Ovary (tissue), 9 donors: ENCODE data around the gene BRCC3. TPM values are rescaled to one million over a fixed set of nuclear protein-coding genes. Genes with fewer than 3 reads are reported as not detected.

ENCODE experiments used
- DNase-seq, 5 donors: peaks; one replicate each; pipeline ENCODE4 v3.0.0-alpha.2; 2019 to 2020
- H3K27ac ChIP-seq, 2 donors: fragments of 200-600 bp; one replicate each; pipeline versions ENCODE4 v1.5.1 to v1.8.0; 2019 to 2022
- H3K27me3 ChIP-seq: fragments of 200-600 bp; one replicate; pipeline ENCODE4 v1.8.0; 2022
- H3K36me3 ChIP-seq: fragments of 200-600 bp; sonication (generic); one replicate; pipeline ENCODE4 v1.5.1; 2019
- H3K4me1 ChIP-seq: one replicate; pipeline ENCODE4 v1.8.1; 2013; ENCODE audit warnings: mild to moderate bottlenecking, moderate library complexity; ENCODE audit not compliant: insufficient read depth
- H3K4me3 ChIP-seq: fragments of 200-600 bp; sonication (generic); one replicate; pipeline ENCODE4 v1.5.1; 2017
- H3K9me3 ChIP-seq, 2 donors: fragments of 200-600 bp in 1 of 2; sonication (generic) in 1 of 2; one replicate each; pipeline versions ENCODE4 v1.5.1 to v1.8.1; 2013 to 2019; ENCODE audit warnings: mild to moderate bottlenecking in 1 of 2, moderate library complexity in 1 of 2
- EP300 ChIP-seq: sonication (generic); formaldehyde crosslinking; IDR thresholded peaks from one replicate; pipeline ENCODE4 v1.6.1; 2017; ENCODE audit warnings: antibody characterized with exemption
- POLR2A ChIP-seq: fragments of 450-650 bp; IDR thresholded peaks from one replicate; pipeline ENCODE4 v1.6.1; 2017; ENCODE audit warnings: antibody characterized with exemption, mild to moderate bottlenecking, moderate library complexity
- WGBS, 3 donors: extraction: QIAGEN DNeasy Blood & Tissue Kit in 1 of 3; methylation state at CpG; one replicate each; pipeline versions ENCODE4 v1.1.5 to v1.1.7; 2013 to 2017; 5-methylcytosine and 5-hydroxymethylcytosine counted together
- intact Hi-C, 4 donors: fragments of 100-400 bp; cut with DNase I; formaldehyde crosslinking; loops; one replicate each; pipeline versions ENCODE4 v1.11.0 to v1.15.1; 2022 to 2023
- polyA plus RNA-seq, 2 donors: library from polyadenylated mRNA; stranded (reverse); fragments of 200-250 nt in 1 of 2; fragments of 350-450 nt in 1 of 2; fragmentation: Illumina TruSeq in 1 of 2; extraction: RNeasy Lipid Tissue Mini Kit (QIAGEN cat#74804) in 1 of 2; gene quantifications; one replicate each; pipeline ENCODE4 v1.2.3, GENCODE V29; 2013 to 2014
- total RNA-seq, 7 donors: library from RNA; depleted of rRNA in 2 of 7; stranded (reverse); fragments of >200 nt in 2 of 7; fragmentation: NEBNext Ultra II Directional in 3 of 7; extraction: Animal tissue kit (Norgen Biotek cat#: 25700) in 3 of 7; gene quantifications; one replicate each; pipeline versions ENCODE4 v1.1.0 to v1.2.4, GENCODE V29; 2016 to 2023
- TF ChIP-seq, protein P1 (sequence below), 3 donors: fragments of 450-650 bp in 2 of 3; fragments of 200-600 bp in 1 of 3; IDR thresholded peaks; one replicate each; pipeline versions ENCODE4 v1.5.1 to v1.8.0; 2016 to 2022; ENCODE audit warnings: antibody characterized with exemption in 3 of 3, mild to moderate bottlenecking in 1 of 3
- donor health status: DM: no; HTN: no; CAD: no; lungs with moderate emphysema.
- donor health status: DM: no; HTN: no; CAD: no.
- donor health status: Bipolar disorder and iron deficiency.
- donor health status: DM: yes; HTN: yes; CAD: no.
- donor health status: DM: no; HTN: no; CAD: no.
- donor health status: DM: yes; HTN: yes; CAD: no.

The BRCC3 gene
- total and polyA plus RNA-seq, 9 donors, result 4.3 to 15.1 (median 13.3) TPM

DNA sequence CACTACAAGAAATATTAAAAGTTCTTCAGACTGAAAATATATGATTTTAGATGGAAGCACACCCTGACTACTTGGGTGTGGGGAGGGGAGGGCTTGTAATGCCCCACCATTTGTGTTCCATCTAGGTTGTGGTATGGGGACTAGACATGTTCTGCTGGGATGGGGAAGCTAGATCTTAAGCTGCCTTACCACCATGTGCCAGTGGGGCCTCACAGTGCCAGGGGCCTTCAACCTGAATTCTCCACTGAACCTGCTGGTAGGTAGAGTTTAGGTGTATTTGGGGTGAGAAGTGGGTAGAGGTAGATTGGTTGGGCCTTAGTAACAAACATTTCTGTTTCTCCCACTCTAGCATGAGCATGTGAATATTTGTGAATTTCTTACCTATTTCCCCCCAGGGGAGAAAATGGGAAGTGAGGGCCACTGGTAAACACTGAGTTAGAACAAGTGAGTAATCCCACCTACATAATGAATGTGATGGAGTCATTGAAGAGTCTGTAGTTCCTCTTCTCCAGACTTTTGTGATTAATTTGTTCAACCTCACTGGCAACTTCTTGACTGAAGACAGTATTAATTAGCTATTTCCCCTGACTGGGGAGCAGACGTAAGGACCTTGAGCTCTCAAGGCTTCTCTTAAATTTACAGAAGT lies 44.0 kb downstream of the BRCC3 start:
- Histone ChIP-seq H3K36me3 (no peaks in the 10 kb centered on the region), H3K27ac (no peak overlapping the region), H3K9me3 (no peaks in the 10 kb centered on the region), H3K4me1 (no peaks in the 10 kb centered on the region), H3K27me3 (no peaks in the 10 kb centered on the region), H3K4me3 (no peak overlapping the region)
- no peak for DNase-seq
- no peak for TF ChIP-seq EP300
- TF ChIP-seq, protein P1, sequence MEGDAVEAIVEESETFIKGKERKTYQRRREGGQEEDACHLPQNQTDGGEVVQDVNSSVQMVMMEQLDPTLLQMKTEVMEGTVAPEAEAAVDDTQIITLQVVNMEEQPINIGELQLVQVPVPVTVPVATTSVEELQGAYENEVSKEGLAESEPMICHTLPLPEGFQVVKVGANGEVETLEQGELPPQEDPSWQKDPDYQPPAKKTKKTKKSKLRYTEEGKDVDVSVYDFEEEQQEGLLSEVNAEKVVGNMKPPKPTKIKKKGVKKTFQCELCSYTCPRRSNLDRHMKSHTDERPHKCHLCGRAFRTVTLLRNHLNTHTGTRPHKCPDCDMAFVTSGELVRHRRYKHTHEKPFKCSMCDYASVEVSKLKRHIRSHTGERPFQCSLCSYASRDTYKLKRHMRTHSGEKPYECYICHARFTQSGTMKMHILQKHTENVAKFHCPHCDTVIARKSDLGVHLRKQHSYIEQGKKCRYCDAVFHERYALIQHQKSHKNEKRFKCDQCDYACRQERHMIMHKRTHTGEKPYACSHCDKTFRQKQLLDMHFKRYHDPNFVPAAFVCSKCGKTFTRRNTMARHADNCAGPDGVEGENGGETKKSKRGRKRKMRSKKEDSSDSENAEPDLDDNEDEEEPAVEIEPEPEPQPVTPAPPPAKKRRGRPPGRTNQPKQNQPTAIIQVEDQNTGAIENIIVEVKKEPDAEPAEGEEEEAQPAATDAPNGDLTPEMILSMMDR (IDR thresholded peaks at IDR 0.05), result no peak
- intact Hi-C loops, result no loop called here
- WGBS, 3 donors, result 67 to 82% (median 81%) methylated on average over 1 of the region's 1 CpG

DNA sequence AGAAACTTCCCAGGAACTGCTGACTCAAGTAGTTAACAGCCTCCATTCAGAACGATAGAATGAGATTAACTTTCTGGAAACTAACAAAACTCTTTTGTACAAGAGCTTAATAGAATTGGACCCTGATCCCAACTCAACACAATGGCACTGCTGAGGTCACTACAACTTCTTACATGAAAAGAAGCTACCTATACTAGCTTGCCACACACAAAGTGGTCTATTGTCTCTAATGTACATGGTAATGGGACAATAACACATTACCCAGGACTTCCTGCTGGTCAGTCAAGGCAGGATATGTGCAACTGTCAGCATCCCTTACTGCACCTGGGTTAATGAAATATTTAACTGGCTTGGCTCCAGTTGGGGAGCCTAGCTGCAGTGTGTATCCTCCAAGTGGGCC lies 56.2 kb downstream of the BRCC3 start:
- H3K4me1 ChIP-seq, result no peaks in the 10 kb centered on the region
- no peak overlapping the region for H3K27ac ChIP-seq
- 35 to 57% (median 53%) methylated on average over 1 of the region's 1 CpG for WGBS, 3 donors
- H3K27me3 ChIP-seq, result no peaks in the 10 kb centered on the region
- no peaks in the 10 kb centered on the region for H3K36me3 ChIP-seq
- no peak overlapping the region for H3K4me3 ChIP-seq
- no peaks in the 10 kb centered on the region for H3K9me3 ChIP-seq
- DNase-seq, result no peak
- intact Hi-C loops, result no loop called here
- TF ChIP-seq POLR2A, result no peak
- TF ChIP-seq, protein P1 (IDR thresholded peaks at IDR 0.05), result no peak
- no peak for TF ChIP-seq EP300

DNA sequence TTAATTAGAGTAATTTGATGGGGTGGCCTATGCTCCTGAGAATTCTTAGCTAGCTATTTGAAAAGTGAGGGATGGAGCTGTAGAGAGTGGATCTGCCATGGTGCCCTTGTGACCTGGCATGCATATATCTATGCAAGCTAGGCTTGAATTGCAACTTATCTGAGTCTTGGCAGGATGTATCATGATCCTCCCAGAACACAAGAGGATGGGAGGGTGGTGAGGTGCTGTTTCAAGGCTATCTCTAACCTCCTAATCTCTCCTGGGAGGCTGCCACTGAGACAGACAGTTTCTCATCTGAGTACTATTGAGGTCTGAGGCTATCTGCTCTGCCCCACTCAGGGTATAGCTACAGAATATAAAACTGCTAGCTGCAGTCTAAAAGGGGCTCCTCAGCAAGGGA lies 56.6 kb downstream of the BRCC3 start:
- Histone ChIP-seq H3K27ac (no peak overlapping the region), H3K4me3 (no peak overlapping the region), H3K4me1 (no peaks in the 10 kb centered on the region), H3K36me3 (no peaks in the 10 kb centered on the region), H3K27me3 (no peaks in the 10 kb centered on the region), H3K9me3 (no peaks in the 10 kb centered on the region)
- intact Hi-C loops, result no loop called here
- no peak for DNase-seq
- no peak for TF ChIP-seq EP300
- TF ChIP-seq, protein P1 (IDR thresholded peaks at IDR 0.05), result no peak
- no peak for TF ChIP-seq POLR2A

DNA sequence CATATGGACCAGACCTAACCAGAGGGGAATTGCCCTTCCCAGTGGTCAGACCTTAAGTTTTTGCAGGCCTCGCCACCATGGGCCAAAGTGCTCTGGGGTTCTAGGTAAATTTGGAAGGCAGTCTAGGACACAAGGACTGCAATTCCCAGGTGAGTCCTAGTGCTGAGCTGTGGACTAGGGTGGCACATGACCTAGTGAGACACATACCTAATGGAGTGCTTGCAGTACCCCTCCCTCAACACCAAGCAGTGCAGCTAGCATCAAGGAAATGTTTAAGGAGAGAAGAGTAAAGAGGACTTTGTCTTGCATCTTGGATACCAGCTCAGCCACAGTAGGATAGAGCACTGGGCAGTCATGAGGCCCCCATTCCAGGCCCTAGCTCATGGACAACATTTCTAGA lies 60.8 kb downstream of the BRCC3 start:
- Histone ChIP-seq H3K27me3 (no peaks in the 10 kb centered on the region), H3K4me3 (no peak overlapping the region), H3K36me3 (no peaks in the 10 kb centered on the region), H3K4me1 (no peaks in the 10 kb centered on the region), H3K27ac (no peak overlapping the region), H3K9me3 (no peaks in the 10 kb centered on the region)
- 50 to 85% (median 83%) methylated on average over 1 of the region's 1 CpG for WGBS, 3 donors
- TF ChIP-seq, protein P1 (IDR thresholded peaks at IDR 0.05), result no peak
- TF ChIP-seq POLR2A, result no peak
- no peak for TF ChIP-seq EP300
- intact Hi-C loops, result no loop called here
- no peak for DNase-seq
